Posterior cingulate gyrus (tissue), 11 donors: ENCODE results near the gene VSTM2B.
"Not testable (repeated sequence)": the region's sequence is repeated elsewhere in the genome, so short reads cannot be mapped to it uniquely, and the experiment has no call there.

Experiments used
- DNase-seq, 10 donors: peaks; one replicate each; pipeline versions ENCODE4 v3.0.0 to v3.0.0-alpha.2; 2020 to 2021; ENCODE audit warnings: mixed read lengths in 3 of 10
- intact Hi-C: fragments of 100-400 bp; cut with DNase I; formaldehyde crosslinking; loops from one replicate; pipeline ENCODE4 v1.15.1; 2023

VSTM2B gene

GRCh38 chr19:29539670-29540069, 13.9 kb downstream of the VSTM2B start:
- peak in 1 of 10 donors; percentile 35 for DNase-seq
- intact Hi-C loops: no loop called here

GRCh38 chr19:29540114-29540513, 14.3 kb downstream of the VSTM2B start:
- DNase-seq: peak in 1 of 10 donors; percentile 36
- intact Hi-C loops: no loop called here

- DNase-seq: no peak
These were observed 15.9 kb downstream of the VSTM2B start for GRCh38 chr19:29541473-29542253.

GRCh38 chr19:29542327-29542726, 16.5 kb downstream of the VSTM2B start:
- no peak for DNase-seq
- intact Hi-C loops: no loop called here

More at GRCh38 chr19:29541473-29542253, 15.9 kb downstream of the VSTM2B start:
- intact Hi-C loops: no loop called here

GRCh38 chr19:29542776-29543175, 17.0 kb downstream of the VSTM2B start:
- DNase-seq: no peak
- intact Hi-C loops: no loop called here

- DNase-seq: peak in 1 of 10 donors; percentile 10
- intact Hi-C loops: no loop called here
These were observed 17.6 kb downstream of the VSTM2B start for GRCh38 chr19:29543381-29543780.

- DNase-seq: peak in 2 of 10 donors; percentile 5 to 51
- intact Hi-C loops: no loop called here
These were observed 19.0 kb downstream of the VSTM2B start for GRCh38 chr19:29544656-29545360.

- intact Hi-C loops, DNase-seq: not testable (repeated sequence)
These were observed 19.7 kb downstream of the VSTM2B start for GRCh38 chr19:29545447-29545846.

- intact Hi-C loops: no loop called here
- DNase-seq: peak in 1 of 10 donors; percentile 19
These were observed 20.2 kb downstream of the VSTM2B start for GRCh38 chr19:29545866-29546582.

- DNase-seq: peak in 1 of 10 donors; percentile 45
These were observed 20.9 kb downstream of the VSTM2B start for GRCh38 chr19:29546583-29547190.

GRCh38 chr19:29547361-29547960, 21.7 kb downstream of the VSTM2B start:
- peak in 1 of 10 donors; percentile 30 for DNase-seq
- intact Hi-C loops: no loop called here

More at GRCh38 chr19:29546583-29547190, 20.9 kb downstream of the VSTM2B start:
- intact Hi-C loops: no loop called here

- DNase-seq: peak in 1 of 10 donors; percentile 29
These were observed 22.2 kb downstream of the VSTM2B start for GRCh38 chr19:29547981-29548380.

GRCh38 chr19:29548483-29549085, 22.8 kb downstream of the VSTM2B start:
- intact Hi-C loops: no loop called here
- DNase-seq: peak in 1 of 10 donors; percentile 33

More at GRCh38 chr19:29547981-29548380, 22.2 kb downstream of the VSTM2B start:
- intact Hi-C loops: no loop called here

GRCh38 chr19:29549105-29550070, 23.6 kb downstream of the VSTM2B start:
- DNase-seq: peak in 1 of 10 donors; percentile 41
- intact Hi-C loops: no loop called here

GRCh38 chr19:29550896-29551295, 25.1 kb downstream of the VSTM2B start:
- intact Hi-C loops: no loop called here

GRCh38 chr19:29551774-29552173, 26.0 kb downstream of the VSTM2B start:
- intact Hi-C loops: no loop called here
- DNase-seq: no peak

More at GRCh38 chr19:29550896-29551295, 25.1 kb downstream of the VSTM2B start:
- peak in 1 of 10 donors; percentile 37 for DNase-seq

GRCh38 chr19:29552454-29553280, 26.9 kb downstream of the VSTM2B start:
- DNase-seq: peak in 1 of 10 donors; percentile 39
- intact Hi-C loops: no loop called here
